Right lobe of liver (tissue), 4 donors: Measurements from ENCODE around the gene FEM1C.

ENCODE experiments used
- POLR2A ChIP-seq: fragments of 450-650 bp; IDR thresholded peaks from one replicate; pipeline ENCODE4 v1.6.1; 2017; ENCODE audit warnings: antibody characterized with exemption, mild to moderate bottlenecking
- TF ChIP-seq, protein P1 (sequence below), 4 donors: fragments of 200-600 bp in 3 of 4; fragments of 450-650 bp in 1 of 4; IDR thresholded peaks; one replicate each; pipeline versions ENCODE4 v1.5.1 to v1.8.0; 2016 to 2022; ENCODE audit warnings: antibody characterized with exemption in 4 of 4, mild to moderate bottlenecking in 2 of 4
- donor health status: DM: no; HTN: no; CAD: no.
- donor health status: DM: no; HTN: no; CAD: no.
- donor health status: DM: no; HTN: yes; CAD: no.

- TF ChIP-seq, protein P1, sequence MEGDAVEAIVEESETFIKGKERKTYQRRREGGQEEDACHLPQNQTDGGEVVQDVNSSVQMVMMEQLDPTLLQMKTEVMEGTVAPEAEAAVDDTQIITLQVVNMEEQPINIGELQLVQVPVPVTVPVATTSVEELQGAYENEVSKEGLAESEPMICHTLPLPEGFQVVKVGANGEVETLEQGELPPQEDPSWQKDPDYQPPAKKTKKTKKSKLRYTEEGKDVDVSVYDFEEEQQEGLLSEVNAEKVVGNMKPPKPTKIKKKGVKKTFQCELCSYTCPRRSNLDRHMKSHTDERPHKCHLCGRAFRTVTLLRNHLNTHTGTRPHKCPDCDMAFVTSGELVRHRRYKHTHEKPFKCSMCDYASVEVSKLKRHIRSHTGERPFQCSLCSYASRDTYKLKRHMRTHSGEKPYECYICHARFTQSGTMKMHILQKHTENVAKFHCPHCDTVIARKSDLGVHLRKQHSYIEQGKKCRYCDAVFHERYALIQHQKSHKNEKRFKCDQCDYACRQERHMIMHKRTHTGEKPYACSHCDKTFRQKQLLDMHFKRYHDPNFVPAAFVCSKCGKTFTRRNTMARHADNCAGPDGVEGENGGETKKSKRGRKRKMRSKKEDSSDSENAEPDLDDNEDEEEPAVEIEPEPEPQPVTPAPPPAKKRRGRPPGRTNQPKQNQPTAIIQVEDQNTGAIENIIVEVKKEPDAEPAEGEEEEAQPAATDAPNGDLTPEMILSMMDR (IDR thresholded peaks at IDR 0.05): no peak
- TF ChIP-seq POLR2A: no peak
Observed at GRCh38 chr5:115478281-115478680, 66.3 kb downstream of the FEM1C start.
